NCI-H1417 treated with DMSO at 0.1 percent for 48 hours (cell line): ENCODE data around the gene CEACAM18.
"Not testable (repeated sequence)": the region's sequence is repeated elsewhere in the genome, so short reads cannot be mapped to it uniquely, and the experiment has no call there.

ENCODE experiments used
- DNase-seq: peaks from one replicate; lab custom pipeline; 2025; lab: John Stamatoyannopoulos, UW

CEACAM18 gene

GRCh38 chr19:51461723-51462161, 16.6 kb upstream of the CEACAM18 start:
- DNase-seq: no peak

- no peak for DNase-seq
Measured at GRCh38 chr19:51462276-51462675, 16.1 kb upstream of the CEACAM18 start.

GRCh38 chr19:51462681-51463080, 15.7 kb upstream of the CEACAM18 start:
- DNase-seq: no peak

GRCh38 chr19:51463976-51464581, 14.3 kb upstream of the CEACAM18 start:
- DNase-seq: not testable (repeated sequence)

- no peak for DNase-seq
Measured at GRCh38 chr19:51466723-51467122, 11.6 kb upstream of the CEACAM18 start.

GRCh38 chr19:51467864-51468544, 10.3 kb upstream of the CEACAM18 start:
- DNase-seq: no peak

- DNase-seq: no peak
Measured at GRCh38 chr19:51468545-51468920, 9.8 kb upstream of the CEACAM18 start.

GRCh38 chr19:51469162-51469561, 9.2 kb upstream of the CEACAM18 start:
- no peak for DNase-seq

GRCh38 chr19:51469629-51470028, 8.7 kb upstream of the CEACAM18 start:
- no peak for DNase-seq

GRCh38 chr19:51470966-51471365, 7.4 kb upstream of the CEACAM18 start:
- DNase-seq: no peak

GRCh38 chr19:51471527-51471926, 6.8 kb upstream of the CEACAM18 start:
- no peak for DNase-seq

GRCh38 chr19:51472607-51473006, 5.7 kb upstream of the CEACAM18 start:
- no peak for DNase-seq

GRCh38 chr19:51473009-51473707, 5.2 kb upstream of the CEACAM18 start:
- no peak for DNase-seq

GRCh38 chr19:51476164-51476563, 2.2 kb upstream of the CEACAM18 start:
- DNase-seq: no peak

- DNase-seq: no peak
Measured at GRCh38 chr19:51477344-51477743, 995 bp upstream of the CEACAM18 start.

GRCh38 chr19:51479531-51480331, 1.4 kb downstream of the CEACAM18 start:
- no peak for DNase-seq

GRCh38 chr19:51480590-51480989, 2.3 kb downstream of the CEACAM18 start:
- DNase-seq: no peak

- DNase-seq: no peak
Measured at GRCh38 chr19:51485960-51486660, 7.8 kb downstream of the CEACAM18 start.

- no peak for DNase-seq
Measured at GRCh38 chr19:51488491-51488890, 10.2 kb downstream of the CEACAM18 start.

GRCh38 chr19:51489113-51489512, 10.8 kb downstream of the CEACAM18 start:
- no peak for DNase-seq

GRCh38 chr19:51490676-51491075, 12.3 kb downstream of the CEACAM18 start:
- no peak for DNase-seq

- DNase-seq: no peak
Measured at GRCh38 chr19:51491586-51491985, 13.2 kb downstream of the CEACAM18 start.
